ENCODE measurements around the gene SRPK3.

Gene SRPK3

DNA sequence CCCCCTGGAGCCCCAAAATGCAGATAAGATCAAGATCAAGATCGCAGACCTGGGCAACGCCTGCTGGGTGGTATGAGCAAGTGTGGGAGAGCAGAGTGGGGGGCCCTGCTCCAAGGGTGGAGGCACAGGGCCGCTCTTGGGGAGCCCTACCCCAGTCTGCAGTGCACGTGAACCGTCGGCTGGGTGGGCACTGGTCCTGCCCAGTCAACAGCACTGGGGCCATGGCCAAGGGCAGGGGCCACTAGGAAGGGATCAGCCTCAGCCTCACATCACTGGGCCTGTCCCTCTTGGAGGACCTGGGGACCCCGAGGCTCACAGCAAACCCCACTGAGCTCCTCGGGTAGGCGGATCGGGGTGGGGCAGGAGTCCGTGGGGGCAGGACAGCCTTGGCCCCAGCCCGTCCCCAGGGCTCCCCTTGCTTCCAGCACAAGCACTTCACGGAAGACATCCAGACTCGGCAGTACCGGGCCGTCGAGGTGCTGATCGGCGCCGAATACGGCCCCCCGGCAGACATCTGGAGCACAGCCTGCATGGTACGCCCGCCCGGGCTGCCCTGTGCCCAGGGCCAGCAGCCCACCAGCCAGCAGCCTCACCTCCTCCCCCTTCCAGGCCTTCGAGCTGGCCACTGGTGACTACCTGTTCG lies 3.6 kb downstream of the SRPK3 start:
- no peak for DNase-seq (ENCODE audit: low read depth)

- no peak for DNase-seq (ENCODE audit: low read depth)
Measured at GRCh38 chrX:153786669-153787068, 5.8 kb downstream of the SRPK3 start.

DNA sequence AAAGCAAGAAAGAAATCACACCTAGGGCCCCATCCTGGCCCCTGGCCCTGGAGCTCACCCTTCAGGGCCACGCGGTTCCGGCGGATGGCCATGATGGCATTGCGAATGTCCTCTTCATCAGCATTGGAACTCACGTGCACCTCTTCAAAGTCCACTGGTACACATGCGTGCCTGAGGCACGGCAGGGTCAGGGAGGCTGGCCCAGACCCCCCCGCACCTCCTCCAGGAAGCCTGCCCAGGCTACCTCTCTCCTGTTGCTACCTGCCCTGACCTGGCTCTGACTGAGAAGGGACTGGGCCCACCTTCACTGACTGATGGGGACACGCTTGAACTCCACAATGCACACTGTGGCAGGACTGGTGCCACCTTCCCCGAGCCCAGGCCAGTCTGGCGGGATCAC lies 8.8 kb downstream of the SRPK3 start:
- no peak for DNase-seq (ENCODE audit: low read depth)

- no peak for DNase-seq (ENCODE audit: low read depth)
Measured at GRCh38 chrX:153791104-153791852, 10.4 kb downstream of the SRPK3 start.

GRCh38 chrX:153792368-153792767 lies 11.5 kb downstream of the SRPK3 start:
- no peak for DNase-seq (ENCODE audit: low read depth)

GRCh38 chrX:153793291-153793690 lies 12.4 kb downstream of the SRPK3 start:
- no peak for DNase-seq (ENCODE audit: low read depth)

- DNase-seq (ENCODE audit: low read depth), result peak; percentile 85
Measured at GRCh38 chrX:153794018-153794896, 13.4 kb downstream of the SRPK3 start, which contains the start of the genes IDH3G and SSR4. IDH3G (minus strand) TSS chrX:153794375; CDS start chrX:153794326, 49 bp downstream. SSR4 (plus strand) TSS chrX:153794668; CDS start chrX:153794688, 20 bp downstream.

DNA sequence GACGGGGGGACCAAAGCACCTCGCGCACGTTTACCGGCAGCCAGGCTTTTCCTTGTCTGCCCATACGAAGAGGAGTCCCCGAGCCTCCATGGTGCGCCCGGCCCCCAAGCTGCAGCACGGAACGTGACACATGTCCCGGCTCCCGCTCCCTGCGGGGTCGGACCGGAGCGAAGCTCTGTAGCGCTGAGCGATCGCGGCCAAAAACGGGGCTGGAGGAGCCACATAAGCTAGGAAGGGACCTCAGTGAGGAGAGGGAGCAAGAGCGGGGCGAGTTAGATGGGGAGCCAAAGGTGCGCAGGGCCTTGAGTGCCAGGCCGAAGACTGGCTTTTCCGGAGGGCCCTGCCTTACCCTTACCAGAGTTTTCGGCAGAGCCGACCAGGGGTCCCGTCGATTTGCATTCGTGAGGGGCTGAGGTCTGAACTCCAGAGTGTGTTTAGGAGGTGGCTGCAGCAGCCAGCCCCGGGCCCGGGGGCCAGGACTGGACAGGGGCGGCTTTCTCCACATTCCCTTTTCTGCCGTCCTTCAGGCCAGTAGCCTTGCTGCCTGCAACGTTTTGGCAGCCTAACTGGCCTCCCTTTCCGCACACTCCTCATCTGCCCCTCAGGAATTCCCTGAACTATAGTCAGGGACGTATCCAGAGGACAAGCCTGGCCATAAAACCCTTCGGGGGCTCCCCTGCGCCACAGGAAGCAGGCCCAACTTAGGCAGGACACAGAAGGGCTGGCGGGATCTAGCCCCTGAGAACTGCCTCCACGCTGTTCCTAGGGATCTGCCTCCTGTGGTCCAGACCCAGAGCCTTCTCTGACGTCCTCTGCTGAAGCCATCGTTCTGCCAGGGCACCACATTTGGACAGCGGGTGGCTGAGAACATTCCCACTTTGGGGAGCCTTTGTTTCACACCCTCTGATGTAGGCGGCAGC lies 14.3 kb downstream of the SRPK3 start:
- no peak for DNase-seq (ENCODE audit: low read depth)

GRCh38 chrX:153797415-153798015 lies 16.7 kb downstream of the SRPK3 start:
- DNase-seq (ENCODE audit: low read depth), result no peak

DNA sequence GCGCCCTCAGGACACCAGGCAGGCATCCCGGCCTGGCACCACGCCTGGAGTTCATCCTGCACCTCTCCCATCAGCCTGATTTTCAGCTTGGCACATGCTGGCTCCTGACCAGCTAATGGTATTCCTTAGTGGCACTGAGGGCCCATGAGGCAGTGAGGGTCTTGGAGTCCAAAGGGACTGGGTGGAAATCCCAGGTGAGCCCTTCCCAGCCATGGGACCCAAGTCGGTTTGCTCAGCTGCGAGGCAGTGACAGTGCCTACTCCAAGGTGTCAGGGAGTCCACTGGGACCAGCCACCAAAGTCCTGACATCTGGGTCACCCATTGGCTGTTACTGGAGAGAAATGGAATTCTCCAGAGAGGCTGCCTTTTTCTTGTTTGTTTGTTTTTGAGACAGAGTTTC lies 18.5 kb downstream of the SRPK3 start:
- no peak for DNase-seq (ENCODE audit: low read depth)

GRCh38 chrX:153800177-153800722 lies 19.4 kb downstream of the SRPK3 start:
- DNase-seq (ENCODE audit: low read depth), result no peak

DNA sequence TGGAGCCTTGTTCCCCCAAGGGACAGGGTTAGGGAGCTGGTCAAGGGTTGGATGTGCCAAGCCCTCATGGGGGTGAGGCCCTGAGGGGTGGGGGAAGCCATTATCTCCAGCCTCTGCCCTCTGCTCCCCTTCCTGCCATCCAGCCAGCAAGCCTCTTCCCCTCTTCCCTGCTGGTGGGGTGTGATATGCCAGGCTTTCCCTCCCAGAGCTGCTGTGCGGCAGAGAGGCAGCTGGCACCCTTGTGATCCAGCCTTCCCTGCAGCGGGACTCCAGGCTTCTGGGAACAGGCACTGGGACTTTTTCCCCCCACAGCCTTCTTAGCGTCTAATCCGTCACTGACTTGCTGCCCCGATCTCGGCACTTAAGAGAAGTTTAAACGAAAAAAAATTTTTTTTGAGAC lies 19.9 kb downstream of the SRPK3 start:
- no peak for DNase-seq (ENCODE audit: low read depth)

DNA sequence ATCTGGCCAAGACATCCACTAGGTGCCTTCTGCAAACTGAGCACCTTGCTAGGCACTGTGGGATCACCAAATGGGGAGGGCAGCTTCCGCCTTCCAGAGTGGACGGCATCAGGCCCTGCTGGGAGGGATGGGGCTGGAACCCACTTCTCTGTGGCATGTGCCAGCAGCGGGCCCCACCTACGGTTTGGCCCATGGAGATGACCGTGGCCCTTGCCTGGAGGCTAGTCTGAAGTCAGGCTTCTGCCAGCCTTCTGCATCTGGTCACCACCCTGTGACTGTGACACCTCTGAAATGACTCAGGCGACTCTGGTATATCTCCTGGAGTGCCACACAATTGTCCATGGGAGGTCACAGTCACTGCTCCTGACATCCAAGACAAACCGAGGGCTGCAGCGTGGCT lies 20.8 kb downstream of the SRPK3 start:
- DNase-seq (ENCODE audit: low read depth), result no peak

GRCh38 chrX:153802513-153803045 lies 21.7 kb downstream of the SRPK3 start:
- no peak for DNase-seq (ENCODE audit: low read depth)

DNA sequence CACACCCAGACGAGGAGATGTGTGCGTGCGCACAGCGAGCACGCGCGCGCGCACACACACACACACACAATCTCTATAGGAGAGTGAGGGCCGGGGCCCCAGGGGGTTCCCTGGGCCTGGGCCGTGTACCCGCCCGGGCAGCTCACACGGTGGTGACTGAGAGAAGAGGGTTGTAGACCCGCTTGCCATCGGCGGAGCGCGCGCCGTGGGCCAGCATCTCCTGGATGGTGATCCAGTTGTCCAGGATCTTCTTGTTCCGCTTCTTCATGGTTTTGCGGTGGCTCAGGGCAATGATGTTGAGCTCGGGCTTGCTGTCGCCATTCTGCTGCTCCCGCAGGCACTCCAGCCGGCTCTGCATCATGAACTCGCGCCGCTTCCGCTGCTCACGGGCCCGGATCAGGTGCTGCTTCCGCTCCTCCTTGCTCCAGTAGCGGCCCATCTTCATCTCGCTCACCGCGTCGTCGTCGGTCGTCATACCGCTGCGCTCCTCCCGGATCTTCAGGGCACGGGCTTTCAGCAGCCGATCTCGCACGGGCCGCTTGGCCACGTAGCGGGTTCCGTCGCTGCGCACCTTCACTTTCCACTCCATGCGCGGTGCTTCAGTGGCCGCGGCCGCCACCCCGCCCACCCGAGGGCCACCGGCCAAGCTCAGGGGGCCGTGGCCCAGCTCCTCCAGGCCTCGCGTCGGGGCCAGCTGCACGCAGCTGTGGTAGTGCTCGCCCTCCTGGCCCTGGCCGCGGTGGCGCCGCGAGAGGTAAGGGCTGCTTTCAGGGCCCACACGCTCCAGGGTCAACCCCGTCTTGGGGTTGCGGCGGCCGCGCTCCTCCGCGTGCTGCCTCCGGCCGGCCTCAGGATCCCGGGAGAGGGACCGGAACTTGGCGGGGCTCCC lies 22.6 kb downstream of the SRPK3 start:
- DNase-seq (ENCODE audit: low read depth), result no peak

GRCh38 chrX:153804100-153804595 lies 23.3 kb downstream of the SRPK3 start:
- no peak for DNase-seq (ENCODE audit: low read depth)

DNA sequence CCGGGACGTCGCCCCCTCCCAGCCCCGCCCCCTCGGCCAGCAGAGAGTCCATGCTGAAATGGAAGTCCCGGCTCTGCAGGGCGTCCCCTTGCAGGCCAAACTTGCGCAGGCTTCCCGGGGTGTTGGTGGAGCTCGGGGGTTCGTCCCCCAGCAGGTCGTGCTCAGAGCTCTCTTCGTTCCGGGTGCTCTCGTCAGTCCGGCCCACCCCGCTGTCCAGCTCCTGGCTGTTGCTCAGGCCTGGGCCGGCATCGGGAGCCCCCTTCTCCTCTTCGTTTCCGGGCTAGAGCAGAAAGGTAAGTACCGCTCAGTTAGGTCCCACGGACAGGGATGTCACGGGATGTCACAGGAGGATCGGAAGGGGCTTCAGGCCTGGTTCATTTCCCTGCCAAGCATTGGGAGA lies 23.8 kb downstream of the SRPK3 start:
- DNase-seq (ENCODE audit: low read depth), result no peak

- DNase-seq (ENCODE audit: low read depth), result no peak
Measured at GRCh38 chrX:153805436-153805835, 24.6 kb downstream of the SRPK3 start.

DNA sequence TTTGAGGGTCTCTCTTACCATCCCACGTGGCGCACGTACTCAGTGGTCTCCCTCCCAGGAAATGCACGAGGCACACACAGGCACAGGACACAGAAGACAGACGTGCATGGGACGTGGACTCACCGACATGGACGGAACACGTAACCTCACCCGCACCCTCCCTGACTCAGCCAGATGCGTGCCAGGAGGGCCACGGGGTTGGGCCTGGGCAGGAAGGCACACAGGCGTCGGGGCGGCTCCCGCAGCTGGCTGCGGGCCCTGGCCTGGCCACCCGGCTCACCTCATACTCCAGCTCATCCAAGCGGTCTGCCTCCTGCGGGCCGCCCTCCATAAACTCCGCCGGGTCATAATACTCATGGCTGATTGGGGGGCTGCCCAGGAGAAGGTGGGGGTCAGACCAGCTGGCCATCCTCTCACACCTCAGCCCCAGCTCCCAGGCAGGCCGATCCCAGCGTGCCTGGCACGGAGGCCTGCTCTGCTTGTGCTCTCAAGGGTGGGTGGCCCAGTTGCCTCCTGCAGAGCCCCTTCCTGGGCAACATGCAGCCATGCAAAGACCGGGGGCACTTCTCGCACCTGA lies 26.2 kb downstream of the SRPK3 start:
- DNase-seq (ENCODE audit: low read depth), result no peak
